ENCODE results near the gene PACC1.
A peak's percentile ranks its signal among the peaks of the same experiment; 100 is the strongest.

PACC1 gene
- total RNA-seq: 13.1 to 62.0 (median 44.8) reads per million in 17 experiments

GRCh38 chr1:212414328-212415106, at the start of gene PACC1:
PACC1 (minus strand) TSS chr1:212414886; CDS start chr1:212414757, 129 bp downstream.
- peak; percentile 97 to 99 (median 98) for DNase-seq

GRCh38 chr1:212463565-212464285, 49.0 kb upstream of the PACC1 start:
- DNase-seq: no peak

DNA sequence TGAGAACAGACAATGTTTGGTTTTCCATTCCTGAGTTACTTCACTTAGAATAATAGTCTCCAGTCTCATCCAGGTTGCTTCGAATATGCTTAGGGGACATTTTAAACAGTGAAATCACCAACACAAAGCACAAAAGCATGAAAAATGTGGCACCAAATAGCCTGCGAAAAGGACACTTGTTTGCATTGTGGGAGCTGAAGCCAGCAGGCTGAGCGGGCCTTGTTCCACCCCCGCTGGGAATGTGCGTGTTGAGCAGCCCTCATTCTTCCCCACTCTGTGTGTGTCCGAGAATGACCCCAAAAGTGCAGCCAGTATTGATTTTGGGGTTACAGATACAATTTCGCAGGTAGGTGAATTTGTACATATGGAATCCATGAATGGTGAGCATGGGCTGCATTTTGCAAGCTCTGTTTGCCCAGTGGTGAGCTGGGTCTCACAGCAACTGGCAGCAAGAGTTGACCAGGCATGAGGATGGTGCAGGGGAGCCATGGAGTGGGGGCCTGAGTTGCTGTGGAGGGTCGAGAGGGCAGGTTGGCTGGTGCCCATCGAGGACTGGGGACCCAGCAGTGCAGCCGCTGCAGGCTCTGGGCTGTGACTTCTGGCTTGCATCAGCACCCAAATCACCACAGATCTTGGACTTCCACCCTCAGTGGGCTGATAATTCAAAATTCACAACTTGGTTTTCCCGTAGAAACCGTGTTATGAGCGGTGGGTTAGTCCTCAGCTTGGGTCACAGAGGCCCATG, 47.4 kb upstream of the PACC1 start:
- no peak for DNase-seq

GRCh38 chr1:212460376-212460775, 45.7 kb upstream of the PACC1 start:
- DNase-seq: no peak

GRCh38 chr1:212459656-212460055, 45.0 kb upstream of the PACC1 start:
- no peak for DNase-seq

DNA sequence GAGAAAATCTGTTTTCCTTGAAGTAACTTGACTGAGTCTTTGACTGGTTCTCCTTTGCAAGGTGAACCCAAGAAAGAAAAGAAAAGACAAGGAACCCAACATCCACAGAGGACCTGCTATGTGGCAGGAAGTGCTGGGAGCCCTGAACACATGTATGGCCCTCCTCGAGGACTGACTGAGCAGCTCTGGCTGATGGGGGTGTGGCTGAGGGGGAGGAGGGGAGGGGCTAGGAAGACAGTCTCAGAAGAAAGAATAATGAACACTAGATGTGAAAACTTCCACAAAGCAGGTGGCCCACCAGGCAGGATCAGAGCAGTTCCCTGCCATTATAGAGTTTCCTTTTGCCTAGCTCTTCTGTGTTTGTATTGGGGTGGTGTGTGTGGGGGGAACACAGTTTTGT, 44.1 kb upstream of the PACC1 start:
- peak in 1 of 4 experiments; percentile 33 for DNase-seq

DNA sequence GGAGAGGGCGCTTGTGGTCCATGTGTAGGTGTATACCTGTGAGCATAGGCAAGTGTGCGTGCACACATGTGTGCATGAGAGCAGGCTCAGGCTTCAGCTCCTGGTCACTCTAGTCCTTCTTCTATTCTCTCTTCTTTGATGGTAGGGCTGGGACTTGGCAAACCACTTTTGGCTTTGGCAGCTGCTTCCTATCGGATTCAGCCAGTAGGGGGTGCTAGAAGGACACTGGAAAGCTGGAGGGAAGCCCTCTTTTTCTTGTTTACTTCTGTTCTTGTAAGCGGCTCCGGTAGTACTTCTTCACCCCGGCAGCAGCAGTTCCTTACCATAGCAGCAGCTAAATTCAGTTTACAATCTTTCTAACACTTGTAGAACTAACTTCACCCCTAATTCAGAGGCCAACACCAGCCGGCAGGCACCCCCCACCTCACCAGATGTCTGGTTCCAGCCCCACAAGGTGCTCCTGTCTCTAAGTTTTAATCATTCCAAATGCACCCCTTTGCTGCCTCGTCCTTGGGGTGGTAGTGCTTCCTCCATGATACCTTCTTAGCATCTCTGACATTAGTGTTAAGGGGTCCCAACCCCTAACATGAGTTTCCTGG, 43.2 kb upstream of the PACC1 start:
- peak; percentile 83 to 89 (median 88) for DNase-seq

DNA sequence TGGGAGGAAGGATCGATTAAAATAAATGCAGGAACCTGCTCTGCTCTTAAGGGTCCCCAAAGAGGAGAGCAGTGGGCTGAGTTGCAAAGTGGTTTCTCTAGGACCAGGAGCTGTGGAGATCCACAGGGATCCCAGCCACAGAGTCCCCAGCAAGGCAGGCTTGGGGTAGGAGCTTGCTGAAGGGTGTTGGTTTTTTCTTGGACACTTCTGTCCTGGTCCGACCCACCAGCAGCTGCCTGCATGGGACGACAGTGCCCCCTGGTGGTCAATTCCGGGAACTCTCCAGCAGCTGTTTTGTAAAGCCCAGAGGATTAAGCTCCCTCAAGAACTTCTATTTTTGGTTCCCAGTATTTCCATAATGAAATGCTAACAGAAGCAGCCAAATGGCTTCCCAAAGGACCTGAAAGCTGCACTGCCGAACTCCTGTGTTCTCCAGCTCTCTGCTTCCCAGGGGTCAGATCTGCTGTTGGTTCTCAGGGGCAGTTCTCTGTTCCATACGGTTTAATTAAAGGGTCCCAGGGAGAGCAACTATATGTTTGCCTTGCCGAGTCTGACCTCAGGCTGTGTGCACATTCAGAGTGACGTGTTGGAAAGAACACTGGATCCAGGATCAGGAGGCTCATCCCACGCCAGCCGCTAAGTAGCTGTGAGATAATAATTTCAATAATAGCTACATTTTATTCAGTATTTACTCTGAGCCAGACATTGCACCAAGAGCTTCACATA, 41.3 kb upstream of the PACC1 start:
- peak; percentile 86 to 92 (median 90) for DNase-seq

GRCh38 chr1:212455401-212455800, 40.7 kb upstream of the PACC1 start:
- DNase-seq: no peak

GRCh38 chr1:212454741-212455140, 40.1 kb upstream of the PACC1 start:
- no peak for DNase-seq

DNA sequence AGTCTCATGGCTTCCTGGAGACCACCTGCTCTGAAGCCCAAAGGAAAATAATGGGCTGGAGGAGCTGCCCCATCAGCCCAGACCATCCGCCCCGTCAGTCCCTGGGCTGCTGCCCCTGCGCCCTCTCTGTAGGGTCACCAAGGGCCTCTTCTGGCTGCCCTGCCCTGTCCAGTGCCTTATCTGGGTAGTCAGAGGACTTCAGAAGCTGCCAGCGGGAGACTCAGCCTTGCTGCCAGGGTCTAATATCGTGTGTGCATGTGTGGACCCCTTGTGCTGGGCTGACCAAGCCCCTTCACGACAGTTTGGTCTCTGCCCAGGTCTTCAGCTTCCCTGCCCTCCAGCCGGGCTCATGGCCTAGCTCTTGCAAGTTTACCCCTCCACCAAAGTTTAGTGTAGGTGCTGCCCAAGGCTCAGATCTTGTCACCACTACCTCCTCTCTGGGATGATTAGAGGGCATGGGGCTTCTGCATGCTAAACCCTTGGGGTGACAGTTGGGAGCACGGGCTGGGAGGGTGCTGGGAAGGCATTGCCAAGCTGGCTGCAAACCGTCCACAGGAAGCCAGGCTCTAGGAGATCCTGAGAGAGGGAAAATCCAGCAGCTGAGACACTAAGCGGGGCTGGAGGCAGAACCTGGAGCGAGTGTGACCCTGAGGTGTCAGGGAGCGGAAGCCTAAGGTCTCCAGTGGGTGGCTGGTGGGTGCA, 38.6 kb upstream of the PACC1 start:
- DNase-seq: no peak

DNA sequence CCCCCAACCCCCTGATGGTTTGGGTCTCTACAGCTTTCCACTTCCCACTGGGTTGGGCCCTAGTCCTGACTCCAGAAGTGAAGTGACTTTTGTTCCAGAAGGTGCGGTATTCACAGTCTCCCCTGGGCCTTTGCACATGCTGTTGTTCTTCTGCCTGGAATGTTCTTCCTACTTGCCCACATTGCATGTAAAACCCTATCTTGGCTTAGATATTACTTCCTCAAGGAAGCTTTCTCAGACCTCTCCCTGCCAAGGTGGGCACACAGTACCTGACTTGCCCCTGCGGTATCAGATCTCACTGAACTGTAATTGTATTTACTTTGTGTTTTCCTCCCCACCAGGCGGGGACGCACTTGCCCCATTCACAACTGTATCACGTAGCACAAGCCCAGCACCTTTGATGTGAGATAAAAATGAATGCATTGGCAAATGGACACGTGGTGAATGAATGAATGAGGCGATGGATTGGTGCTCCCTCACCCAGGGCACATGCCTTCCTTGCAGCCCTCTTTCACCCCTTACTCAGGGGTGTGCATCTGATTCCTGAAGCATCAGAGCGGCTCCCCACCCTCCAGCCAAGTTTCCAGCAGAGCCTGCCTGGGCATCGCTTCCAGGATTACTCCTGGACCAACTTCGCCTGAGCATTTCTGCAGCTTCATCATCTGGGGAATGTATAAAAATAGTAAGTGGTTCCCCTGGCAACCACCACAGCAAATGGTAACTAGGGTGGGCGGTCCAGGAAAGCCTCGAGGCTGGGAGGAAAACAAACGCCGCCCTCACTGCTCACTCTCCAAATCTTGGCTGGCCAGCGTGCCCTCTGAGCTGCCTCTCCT, 37.9 kb upstream of the PACC1 start:
- peak; percentile 29 to 71 (median 66) for DNase-seq

GRCh38 chr1:212451416-212452322, 37.0 kb upstream of the PACC1 start:
- DNase-seq: no peak

DNA sequence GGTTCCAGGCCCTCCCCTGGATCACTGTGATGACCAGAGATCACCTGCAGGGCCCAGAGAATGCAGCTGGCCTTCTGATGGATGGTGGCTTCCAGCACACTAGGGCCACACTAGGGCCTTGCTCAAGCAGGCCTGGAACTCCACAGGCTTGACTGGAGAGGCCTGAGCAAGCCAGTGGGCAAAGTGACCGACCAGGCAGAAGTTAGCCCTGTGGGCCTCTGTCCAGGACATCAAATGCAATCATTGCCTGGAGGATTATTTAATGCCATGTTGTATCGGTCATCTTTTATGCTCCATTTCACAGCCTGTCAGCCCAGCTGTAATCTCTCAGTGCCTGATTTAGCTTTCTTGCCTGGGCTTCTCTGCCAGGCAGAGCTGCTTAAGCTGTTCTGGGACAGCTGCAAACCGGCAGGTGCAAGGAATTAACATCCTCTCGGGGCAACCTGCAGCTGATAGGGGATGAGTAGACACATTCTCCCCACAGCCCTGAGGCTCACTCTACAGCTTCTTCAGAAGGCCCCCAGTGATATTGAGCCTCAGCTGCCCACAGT, 35.7 kb upstream of the PACC1 start:
- no peak for DNase-seq

DNA sequence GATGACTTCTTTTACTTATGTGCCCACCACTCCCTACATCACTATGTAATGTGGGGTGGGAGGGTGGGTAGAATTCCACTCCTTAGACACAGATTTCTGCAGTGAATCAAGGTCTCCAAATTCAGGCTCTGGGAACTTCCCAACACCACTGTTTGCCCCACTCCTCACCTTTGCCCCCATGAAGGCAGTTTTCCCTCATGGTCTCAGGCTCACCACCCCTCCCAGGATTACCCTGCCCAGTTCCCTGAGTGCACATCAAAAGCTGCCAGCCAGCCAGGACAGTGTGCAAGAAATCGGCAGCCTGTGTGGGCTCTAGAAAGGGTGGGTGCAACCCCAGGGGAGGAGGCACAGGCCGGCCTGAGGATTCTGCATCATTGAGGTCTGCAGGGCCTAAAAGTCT, 32.8 kb upstream of the PACC1 start:
- no peak for DNase-seq

GRCh38 chr1:212446333-212446732, 31.6 kb upstream of the PACC1 start:
- DNase-seq: no peak

DNA sequence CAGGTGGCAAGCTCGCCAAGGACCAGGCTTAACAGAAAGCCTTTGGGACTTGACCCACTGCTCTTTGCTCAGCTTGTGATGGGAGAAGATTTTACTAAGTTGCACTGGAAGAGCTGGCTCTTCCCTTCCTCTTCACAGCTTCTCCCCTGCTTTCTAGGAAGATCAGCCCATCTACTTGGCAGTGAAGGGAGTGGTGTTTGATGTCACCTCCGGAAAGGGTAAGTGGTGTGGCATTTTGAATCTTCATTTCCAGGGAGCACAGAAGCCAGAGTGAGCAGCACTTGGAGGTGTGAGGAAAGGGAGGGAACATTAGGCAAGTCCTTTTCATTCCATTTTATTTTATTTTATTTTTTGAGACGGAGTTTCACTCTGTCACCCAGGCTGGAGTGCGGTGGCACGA, 27.7 kb upstream of the PACC1 start:
- no peak for DNase-seq

DNA sequence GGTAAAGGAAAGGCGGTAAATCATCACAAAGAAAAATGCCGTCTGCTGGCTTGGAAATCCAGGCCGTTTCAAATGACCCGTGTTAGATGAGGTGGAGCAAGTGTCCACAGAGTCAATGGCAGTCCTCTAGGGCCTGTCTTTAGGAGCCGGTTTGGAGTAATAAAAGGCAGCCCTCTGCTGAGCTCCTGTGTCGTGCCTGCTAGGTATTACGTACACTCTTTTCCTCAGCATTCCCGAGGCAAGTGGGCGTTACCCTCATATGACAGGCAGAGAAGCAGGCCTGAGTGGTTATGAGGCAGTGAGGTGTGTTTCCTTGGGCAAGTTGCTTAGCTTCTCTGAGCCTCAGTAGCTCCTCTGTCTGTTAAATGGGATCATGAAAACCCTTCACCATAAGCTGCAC, 25.7 kb upstream of the PACC1 start:
- no peak for DNase-seq

DNA sequence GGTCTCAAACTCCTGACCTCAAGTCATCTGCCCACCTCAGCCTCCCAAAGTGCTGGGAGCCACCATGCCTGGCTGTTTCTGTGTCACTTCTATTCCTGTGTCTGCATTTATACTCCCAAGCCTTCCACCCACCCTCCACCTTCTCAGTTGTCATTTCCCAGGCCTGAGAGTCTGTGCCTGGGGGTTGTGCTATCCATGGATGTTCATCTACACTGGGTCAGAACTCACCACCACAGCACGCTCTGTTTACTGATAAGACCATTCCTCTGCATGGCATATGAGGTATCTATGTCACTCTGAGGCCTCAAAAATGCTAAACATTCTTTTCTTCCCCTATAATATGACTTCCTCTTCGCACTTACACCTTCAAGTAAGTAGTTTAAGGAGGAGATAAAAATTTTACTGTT, 24.1 kb upstream of the PACC1 start:
- no peak for DNase-seq
